ENCODE results near the gene BRI3BP.

The BRI3BP gene

DNA sequence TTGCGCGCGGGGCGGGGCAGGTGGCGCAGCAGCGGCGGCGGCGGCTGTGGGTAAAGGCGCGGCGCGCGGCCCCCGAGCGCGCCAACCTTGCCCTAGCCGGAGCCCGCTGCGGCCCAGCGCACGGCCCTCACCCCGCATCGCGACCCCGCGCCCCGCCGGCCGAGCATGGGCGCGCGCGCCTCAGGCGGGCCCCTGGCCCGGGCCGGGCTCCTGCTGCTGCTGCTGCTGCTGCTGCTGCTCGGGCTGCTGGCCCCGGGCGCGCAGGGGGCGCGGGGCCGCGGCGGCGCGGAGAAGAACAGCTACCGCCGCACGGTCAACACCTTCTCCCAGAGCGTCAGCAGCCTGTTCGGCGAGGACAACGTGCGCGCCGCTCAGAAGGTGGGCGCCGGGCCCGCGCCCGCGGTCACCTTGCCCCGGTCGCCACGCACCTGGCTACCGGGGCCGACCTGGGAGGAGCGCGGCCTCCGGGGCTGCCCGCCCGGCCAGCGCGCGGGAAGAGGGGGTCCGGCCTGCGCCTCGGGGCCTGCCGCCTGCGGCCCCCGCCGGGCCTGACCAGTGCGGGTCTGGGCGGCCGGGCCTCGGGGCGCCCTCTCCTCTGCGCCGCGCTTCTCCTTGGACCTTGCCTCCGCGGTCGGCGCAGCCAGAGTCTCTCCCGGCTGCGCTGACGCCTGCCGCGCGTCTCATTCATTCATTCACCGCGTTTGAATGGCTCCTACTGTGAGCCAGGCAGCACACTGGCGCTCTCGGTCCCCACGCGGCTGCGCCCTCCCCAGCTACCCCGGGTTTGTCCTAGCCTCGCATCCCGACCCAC lies at the start of gene BRI3BP:
Gene BRI3BP, plus strand, starts transcription at position 20 of the 811 bp plus-strand sequence. Its CDS starts 146 bp downstream, at position 166.
- peak in 27 of 56 donors; percentile 3 to 74 (median 30) for DNase-seq

DNA sequence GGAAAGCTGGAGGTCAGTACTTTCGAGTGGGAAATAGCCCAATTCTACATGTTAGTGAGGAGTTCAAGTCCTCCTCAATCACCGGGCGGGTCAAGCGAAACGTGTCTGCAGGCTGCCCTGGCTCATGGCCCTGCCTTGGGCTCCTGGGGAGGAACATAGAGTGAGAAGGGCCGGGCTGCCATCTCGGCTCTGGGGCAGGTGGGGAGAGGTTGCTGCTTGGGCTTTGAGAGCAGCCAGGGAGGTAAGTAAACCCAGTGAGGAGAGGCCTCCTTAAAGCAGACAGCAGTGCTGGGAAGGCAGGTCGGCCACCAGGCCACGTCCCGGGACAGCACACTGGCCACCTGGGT lies 47.0 kb upstream of the BRI3BP start:
- no peak for DNase-seq

DNA sequence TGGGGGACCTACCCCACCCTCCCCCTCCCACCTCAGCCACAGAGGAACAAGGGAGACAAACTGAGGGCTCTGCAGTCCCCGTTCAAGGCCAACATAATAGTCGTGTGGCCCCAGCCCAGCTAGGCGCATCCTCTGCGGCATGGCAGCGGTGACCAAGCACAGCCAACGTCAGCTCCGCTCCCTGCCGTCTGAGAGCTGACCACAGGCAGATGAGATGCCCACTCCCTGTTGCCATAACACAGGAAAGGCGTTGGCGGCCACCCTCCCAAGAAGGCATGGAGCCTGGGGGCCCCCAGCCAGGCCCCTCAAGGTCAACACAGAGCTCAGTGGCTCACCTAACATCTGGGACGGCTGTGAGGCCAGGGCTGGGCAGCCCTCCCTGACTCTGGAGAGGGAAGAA lies 46.4 kb upstream of the BRI3BP start:
- no peak for DNase-seq

- no peak for DNase-seq
Measured at GRCh38 chr12:124947561-124948398, 45.7 kb upstream of the BRI3BP start.

- DNase-seq, result no peak
Measured at GRCh38 chr12:124949066-124949465, 44.4 kb upstream of the BRI3BP start.

- DNase-seq, result no peak
Measured at GRCh38 chr12:124949779-124950728, 43.4 kb upstream of the BRI3BP start.

DNA sequence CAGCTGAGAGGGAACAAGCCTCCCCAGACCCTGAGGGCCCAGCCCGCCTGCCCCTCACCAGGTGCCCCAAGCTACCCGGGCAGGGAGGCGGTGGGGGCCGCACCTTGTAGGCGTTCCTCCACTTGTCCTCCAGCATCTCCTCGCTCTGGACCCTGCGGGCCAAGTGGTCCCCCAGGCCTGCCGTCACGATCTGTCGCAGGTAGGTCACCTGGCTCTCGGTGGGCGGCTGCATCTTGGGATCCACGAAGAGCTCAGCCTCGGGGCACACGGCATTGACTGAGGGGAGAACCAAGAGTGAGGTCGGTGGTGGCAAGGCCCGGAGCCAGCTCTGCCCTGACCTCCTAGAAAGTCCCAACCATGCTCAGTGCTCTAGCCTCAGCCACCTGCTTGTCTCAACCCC lies 41.1 kb upstream of the BRI3BP start:
- no peak for DNase-seq

GRCh38 chr12:124952801-124953200 lies 40.6 kb upstream of the BRI3BP start:
- no peak for DNase-seq

DNA sequence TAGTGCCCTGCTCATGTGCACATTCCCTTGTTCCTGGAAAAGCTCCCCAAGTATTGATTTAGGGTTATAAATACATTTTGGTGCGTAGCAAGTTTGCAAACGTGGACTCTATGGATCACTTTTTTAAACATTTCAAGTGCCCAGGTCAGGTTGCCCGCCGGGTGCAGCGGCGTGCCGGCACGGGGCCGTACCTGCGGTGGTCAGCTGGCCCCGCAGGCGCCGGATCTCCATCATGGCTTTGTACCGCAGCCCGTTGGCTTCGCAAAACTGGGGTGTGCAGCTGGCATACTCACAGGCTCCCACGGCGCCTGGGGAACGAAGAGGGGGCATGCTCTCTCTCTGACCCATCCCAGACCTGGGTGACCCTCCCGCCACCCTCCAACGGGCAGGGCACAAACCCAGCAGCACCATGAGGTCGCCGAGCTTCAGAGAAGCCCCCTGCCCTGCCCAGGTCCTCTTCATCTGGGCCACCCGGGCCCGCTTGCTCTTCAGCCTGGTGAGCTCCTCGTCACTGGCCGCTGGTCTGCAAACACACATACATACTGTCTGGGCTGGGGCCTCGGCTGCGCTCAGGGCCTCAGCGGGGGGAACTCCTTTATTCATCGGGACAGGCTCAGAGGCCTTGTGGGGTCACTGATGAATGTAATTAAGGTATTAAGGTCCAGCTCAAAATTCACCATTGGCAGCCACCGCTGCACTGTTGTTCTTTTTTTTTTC lies 39.6 kb upstream of the BRI3BP start:
- DNase-seq, result no peak

- DNase-seq, result no peak
Measured at GRCh38 chr12:124954771-124955170, 38.7 kb upstream of the BRI3BP start.

- DNase-seq, result no peak
Measured at GRCh38 chr12:124956571-124956970, 36.9 kb upstream of the BRI3BP start.

- no peak for DNase-seq
Measured at GRCh38 chr12:124961055-124961454, 32.4 kb upstream of the BRI3BP start.

- DNase-seq, result no peak
Measured at GRCh38 chr12:124963211-124963610, 30.2 kb upstream of the BRI3BP start.

- DNase-seq, result no peak
Measured at GRCh38 chr12:124964251-124964650, 29.2 kb upstream of the BRI3BP start.

GRCh38 chr12:124964836-124965462 lies 28.5 kb upstream of the BRI3BP start:
- peak in 18 of 56 donors; percentile 3 to 41 (median 22) for DNase-seq

DNA sequence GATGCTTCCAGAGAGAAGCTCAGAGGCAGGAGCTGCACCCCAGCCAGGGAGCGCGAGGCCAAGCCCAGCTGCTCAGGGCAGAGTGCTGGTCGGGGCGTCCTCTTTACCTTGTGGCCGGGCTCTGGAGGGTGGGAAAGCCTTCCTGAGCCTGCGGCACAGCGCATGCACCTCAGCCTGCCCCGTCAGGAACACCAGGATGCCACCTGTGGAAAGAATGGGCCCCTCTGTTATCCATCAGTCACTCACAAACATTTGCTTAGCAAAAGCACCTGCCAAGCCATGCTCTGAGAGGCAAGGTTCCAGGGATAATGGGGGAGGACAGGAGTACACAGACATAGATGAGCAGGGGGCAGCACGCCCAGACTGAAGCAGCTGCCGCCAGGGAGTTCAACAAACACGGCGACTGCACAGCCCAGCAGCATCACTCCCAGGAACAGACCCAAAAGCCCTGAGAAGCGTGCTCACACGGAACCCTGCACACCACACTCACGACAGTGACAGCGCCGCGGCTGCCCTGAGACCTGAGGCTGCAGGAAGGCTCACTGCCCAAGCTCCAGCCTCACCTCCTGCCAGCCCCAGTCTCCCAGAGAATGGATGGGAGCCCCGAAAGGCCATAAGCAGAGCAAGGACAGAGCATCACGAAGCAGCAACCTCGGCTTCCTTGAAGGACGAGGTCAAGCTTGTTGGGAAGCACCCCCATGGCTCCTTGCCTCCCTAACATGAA lies 26.3 kb upstream of the BRI3BP start:
- no peak for DNase-seq

- no peak for DNase-seq
Measured at GRCh38 chr12:124968656-124969055, 24.8 kb upstream of the BRI3BP start.

DNA sequence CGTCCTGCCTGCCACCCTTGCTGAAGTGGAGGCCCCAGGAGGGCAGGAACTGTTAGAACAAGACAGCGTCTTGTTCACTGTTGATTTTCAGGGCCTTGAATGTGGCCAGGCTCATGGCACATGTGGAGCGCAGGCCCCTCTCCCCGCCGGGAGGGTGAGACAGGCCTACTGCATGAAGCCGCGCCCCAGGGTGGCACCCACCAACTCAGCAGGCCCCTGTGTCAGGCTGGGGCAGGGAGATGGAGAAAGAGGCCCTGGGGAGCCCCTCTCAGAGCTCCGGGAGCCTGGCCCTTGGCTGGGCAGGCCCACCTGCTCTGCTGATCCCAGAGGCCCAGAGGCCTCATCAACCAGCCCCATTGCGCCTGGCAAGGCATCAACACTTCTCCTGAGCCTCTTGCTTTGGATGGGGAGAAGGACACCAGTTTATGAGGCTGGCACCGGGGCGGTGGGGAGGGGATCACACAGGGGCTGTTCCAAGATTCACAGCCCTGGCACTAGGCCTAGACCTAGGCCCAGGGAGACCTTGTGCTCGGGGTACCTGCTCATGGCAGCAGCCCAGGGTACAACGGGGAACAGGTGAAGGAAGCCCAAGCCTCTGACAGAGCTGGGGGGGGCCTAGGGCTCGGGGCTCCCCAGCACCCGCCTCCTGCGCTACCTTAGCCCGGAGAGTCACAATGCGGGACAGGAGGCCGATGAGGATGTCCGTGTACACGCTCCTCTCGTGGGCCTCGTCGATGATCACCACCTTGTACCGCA lies 22.6 kb upstream of the BRI3BP start:
- no peak for DNase-seq

DNA sequence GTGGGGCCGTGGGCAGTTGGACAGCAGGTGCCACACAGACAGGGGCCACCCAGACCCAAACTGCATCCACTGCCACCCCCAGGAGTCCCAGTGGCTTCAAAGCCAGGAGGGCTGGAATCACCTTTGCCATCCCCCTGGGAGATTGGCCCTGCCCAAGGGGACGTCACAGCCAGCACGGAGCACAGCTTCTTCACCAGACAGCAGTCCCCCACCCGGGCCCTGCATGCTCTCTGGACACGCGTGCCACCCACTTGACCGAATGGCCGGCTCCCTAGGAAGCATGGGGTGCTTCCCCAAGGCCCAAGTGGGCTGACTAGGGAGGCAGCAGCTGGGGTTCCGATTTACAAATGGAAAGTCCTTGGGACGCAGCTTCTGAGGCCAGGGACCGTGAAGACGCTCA lies 21.8 kb upstream of the BRI3BP start:
- DNase-seq, result no peak
